HG02571 (cell line): ENCODE measurements around the gene PRDM16.

Source experiments
- ATAC-seq: cut with Tn5 transposase; IDR thresholded peaks from one replicate; pipeline ENCODE4 v1.9.1; 2021; ENCODE audit warnings: mild to moderate bottlenecking, moderate library complexity; ENCODE audit not compliant: unreplicated experiment

PRDM16 gene

GRCh38 chr1:3475839-3476573 lies 407.0 kb downstream of the PRDM16 start:
- no peak for ATAC-seq

- ATAC-seq, result no peak
Observed at GRCh38 chr1:3476666-3477065, 407.7 kb downstream of the PRDM16 start.

GRCh38 chr1:3477241-3477995 lies 408.4 kb downstream of the PRDM16 start:
- no peak for ATAC-seq

- ATAC-seq, result no peak
Observed at GRCh38 chr1:3478187-3478586, 409.2 kb downstream of the PRDM16 start.

GRCh38 chr1:3479511-3480368 lies 410.7 kb downstream of the PRDM16 start:
- ATAC-seq, result no peak

GRCh38 chr1:3480369-3480719 lies 411.3 kb downstream of the PRDM16 start:
- ATAC-seq, result no peak

GRCh38 chr1:3481046-3481445 lies 412.0 kb downstream of the PRDM16 start:
- ATAC-seq, result no peak

GRCh38 chr1:3481836-3482375 lies 412.9 kb downstream of the PRDM16 start:
- no peak for ATAC-seq

- no peak for ATAC-seq
Observed at GRCh38 chr1:3482378-3482849, 413.4 kb downstream of the PRDM16 start.

- no peak for ATAC-seq
Observed at GRCh38 chr1:3483380-3483779, 414.4 kb downstream of the PRDM16 start.

GRCh38 chr1:3483801-3484444 lies 414.9 kb downstream of the PRDM16 start:
- ATAC-seq, result no peak

GRCh38 chr1:3485016-3485415 lies 416.0 kb downstream of the PRDM16 start:
- ATAC-seq, result no peak
